Sigmoid colon (tissue), 7 donors: ENCODE data around the gene CNTNAP1. TPM values are rescaled to one million over a fixed set of nuclear protein-coding genes. Genes with fewer than 3 reads are reported as not detected.

Experiments used
- DNase-seq: peaks from one replicate; pipeline ENCODE4 v3.0.0-alpha.2; 2019
- H3K27ac ChIP-seq, 4 donors: fragments of 200-600 bp; sonication (generic); one replicate each; pipeline ENCODE4 v1.5.1; 2016 to 2019; ENCODE audit warnings: mild to moderate bottlenecking in 1 of 4
- H3K27me3 ChIP-seq, 3 donors: fragments of 200-600 bp; sonication (generic); one replicate each; pipeline ENCODE4 v1.5.1; 2019; ENCODE audit warnings: mild to moderate bottlenecking in 1 of 3
- H3K36me3 ChIP-seq, 4 donors: fragments of 200-600 bp; sonication (generic); one replicate each; pipeline ENCODE4 v1.5.1; 2016 to 2019
- H3K4me1 ChIP-seq, 4 donors: fragments of 200-600 bp; sonication (generic); one replicate each; pipeline ENCODE4 v1.5.1; 2017 to 2019
- H3K4me3 ChIP-seq, 4 donors: fragments of 200-600 bp; sonication (generic); one replicate each; pipeline ENCODE4 v1.5.1; 2017 to 2019; ENCODE audit warnings: mild to moderate bottlenecking in 2 of 4, moderate library complexity in 1 of 4
- H3K9me3 ChIP-seq, 4 donors: fragments of 200-600 bp in 3 of 4; sonication (generic) in 3 of 4; one replicate each; pipeline versions ENCODE4 v1.5.1 to v1.6.1; 2013 to 2019
- CTCF ChIP-seq, 4 experiments: fragments of 450-650 bp in 3 of 4; fragments of 200-600 bp in 1 of 4; IDR thresholded peaks; one replicate each; pipeline ENCODE4 v1.5.1; 2016 to 2019; ENCODE audit warnings: antibody characterized with exemption in 4 of 4, mild to moderate bottlenecking in 3 of 4, moderate library complexity in 2 of 4
- EP300 ChIP-seq, 4 donors: sonication (generic); formaldehyde crosslinking; IDR thresholded peaks; one replicate each; pipeline ENCODE4 v1.6.1; 2017; ENCODE audit warnings: antibody characterized with exemption in 4 of 4
- POLR2A ChIP-seq, 2 donors: fragments of 450-650 bp; IDR thresholded peaks; one replicate each; pipeline ENCODE4 v1.6.1; 2016; ENCODE audit warnings: antibody characterized with exemption in 2 of 2, mild to moderate bottlenecking in 2 of 2, moderate library complexity in 2 of 2
- POLR2AphosphoS5 ChIP-seq, 4 donors: sonication (generic); formaldehyde crosslinking; IDR thresholded peaks; one replicate each; pipeline ENCODE4 v1.6.1; 2017; ENCODE audit warnings: antibody characterized with exemption in 4 of 4
- WGBS, 2 donors: extraction: QIAGEN DNeasy Blood & Tissue Kit; methylation state at CpG; one replicate each; pipeline ENCODE4 v1.1.7; 2013; 5-methylcytosine and 5-hydroxymethylcytosine counted together
- intact Hi-C: fragments of 100-400 bp; cut with DNase I; formaldehyde crosslinking; loops from one replicate; pipeline ENCODE4 v1.15.1; 2023
- polyA plus RNA-seq, 3 donors: library from polyadenylated mRNA; stranded (reverse); fragments of 200-250 nt; gene quantifications; one replicate each; pipeline ENCODE4 v1.2.3, GENCODE V29; 2013
- total RNA-seq, 4 donors: library from RNA; depleted of rRNA; stranded (reverse); fragments of >200 nt; gene quantifications; one replicate each; pipeline ENCODE4 v1.1.0, GENCODE V29; 2016
- donor health status: healthy with polysubstance abuse.
- donor health status: Bipolar disorder and iron deficiency.
- donor health status: healthy.

The CNTNAP1 gene
- total and polyA plus RNA-seq, 7 donors: under 0.01 to 46.8 (median 7.7) TPM

GRCh38 chr17:42677012-42677857 is 5.1 kb upstream of the CNTNAP1 start:
- Histone ChIP-seq H3K27me3 (no peaks in the 10 kb centered on the region), H3K36me3 (peaks cover 6 to 15% (median 12%) of the 10 kb centered on the region in 4 donors), H3K4me3 (peak overlapping the region; percentile 65 to 99 (median 80)), H3K4me1 (peaks cover 0 to 76% (median 71%) of the 10 kb centered on the region in 4 donors), H3K27ac (peak overlapping the region; percentile 97 to 99 (median 98)), H3K9me3 (no peaks in the 10 kb centered on the region)
- peak; percentile 100 for DNase-seq
- 3 to 5% methylated on average over 33 of the region's 33 CpGs for WGBS, 2 donors
- intact Hi-C loops: no loop called here
- TF ChIP-seq EP300 (IDR thresholded peaks at IDR 0.05): peak in 1 of 4 donors; percentile 57
- TF ChIP-seq POLR2AphosphoS5 (IDR thresholded peaks at IDR 0.05): peak in 1 of 4 donors; percentile 45
- TF ChIP-seq CTCF (IDR thresholded peaks at IDR 0.05): no peak
- no peak for TF ChIP-seq POLR2A (IDR thresholded peaks at IDR 0.05)

DNA sequence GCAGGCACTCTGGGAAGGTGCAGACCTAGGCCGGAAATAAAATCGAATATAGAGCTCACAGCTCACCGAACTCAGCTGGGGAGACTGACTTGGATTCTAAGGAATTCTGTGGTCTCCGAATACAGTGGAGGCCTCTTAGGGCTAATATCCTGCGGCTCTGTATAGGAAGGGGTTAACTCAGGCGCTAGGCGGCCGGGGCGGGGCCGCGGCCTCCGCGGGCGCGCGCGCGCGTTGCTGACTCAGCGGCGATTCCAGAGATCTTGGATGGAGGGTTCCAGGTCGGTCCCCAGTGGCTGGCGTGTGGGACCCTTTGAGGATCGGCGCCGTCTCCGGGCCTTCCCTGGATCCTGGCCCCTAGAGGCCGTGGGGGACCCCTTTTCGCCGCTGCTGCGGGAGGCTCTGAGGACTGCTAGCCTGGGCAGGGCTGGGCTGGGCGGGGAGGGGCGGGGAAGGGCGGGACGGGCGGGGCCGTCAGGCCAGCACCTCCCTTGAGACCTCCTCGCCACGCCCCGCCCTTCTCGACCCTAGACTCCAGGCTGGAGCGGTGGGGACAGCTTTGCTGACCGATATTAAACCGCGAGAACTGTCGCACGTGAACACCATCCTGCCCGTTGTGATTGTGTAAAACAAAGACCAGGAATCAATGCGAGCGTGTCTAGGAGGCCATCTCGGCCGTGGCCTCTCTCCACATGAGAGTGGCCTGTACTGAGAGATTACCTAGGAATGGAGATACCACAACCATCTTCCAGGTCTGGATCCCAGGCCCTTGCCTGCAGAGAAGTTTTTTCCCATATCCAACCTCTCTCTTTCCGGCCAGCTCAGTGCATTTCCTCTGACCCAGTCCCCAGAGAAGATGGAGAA is 4.2 kb upstream of the CNTNAP1 start:
- Histone ChIP-seq H3K4me3 (peak overlapping the region; percentile 61 to 81 (median 68)), H3K27me3 (no peaks in the 10 kb centered on the region), H3K36me3 (peaks cover 0 to 6% (median 4%) of the 10 kb centered on the region in 4 donors), H3K9me3 (no peaks in the 10 kb centered on the region), H3K27ac (peak overlapping the region; percentile 97 to 99 (median 98)), H3K4me1 (peaks cover 0 to 82% (median 76%) of the 10 kb centered on the region in 4 donors)
- TF ChIP-seq POLR2A (IDR thresholded peaks at IDR 0.05) (peak in 1 of 2 donors; percentile 39), CTCF (IDR thresholded peaks at IDR 0.05) (no peak), POLR2AphosphoS5 (IDR thresholded peaks at IDR 0.05) (peak; percentile 65 to 81 (median 78)), EP300 (IDR thresholded peaks at IDR 0.05) (peak in 1 of 4 donors; percentile 22)
- DNase-seq: peak; percentile 96
- 0% methylated on average over 53 of the region's 53 CpGs for WGBS, 2 donors
- intact Hi-C loops: loop anchor here (2.0 kb wide), 1 partner anchor 99 kb away; no protein-coding TSS in a partner anchor

DNA sequence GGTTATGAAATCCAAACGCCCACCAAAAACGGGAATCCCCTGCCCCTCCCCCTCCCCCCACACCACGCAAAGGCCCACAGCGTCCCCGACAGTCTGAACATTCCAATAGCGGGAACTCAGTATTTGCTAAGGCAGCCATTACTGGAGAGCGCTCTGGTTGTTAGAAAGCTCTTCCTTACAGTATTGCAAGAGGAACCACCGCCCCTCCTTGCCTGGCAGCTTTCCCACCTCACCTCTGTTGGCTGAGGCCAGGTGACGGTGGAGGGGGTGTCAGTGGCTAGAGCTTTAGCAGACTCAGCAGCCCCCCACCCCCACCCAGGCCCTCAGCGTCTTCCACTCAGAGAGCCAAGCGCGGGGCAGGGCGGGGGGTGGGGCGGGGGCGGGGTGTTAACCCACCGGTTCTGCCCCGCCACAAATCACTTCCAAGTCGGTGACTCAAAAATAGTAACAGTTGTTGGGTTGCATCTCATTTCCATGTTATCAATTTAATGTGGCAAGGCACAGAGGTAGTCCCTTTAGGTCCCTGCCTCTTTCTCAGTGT is 3.3 kb upstream of the CNTNAP1 start:
- Histone ChIP-seq H3K27me3 (no peaks in the 10 kb centered on the region), H3K36me3 (no peaks in the 10 kb centered on the region), H3K4me1 (peaks cover 0 to 82% (median 74%) of the 10 kb centered on the region in 4 donors), H3K27ac (peak overlapping the region; percentile 97 to 99 (median 98)), H3K4me3 (peak overlapping the region in 3 of 4 donors; percentile 61 to 71 (median 65)), H3K9me3 (no peaks in the 10 kb centered on the region)
- TF ChIP-seq POLR2AphosphoS5 (IDR thresholded peaks at IDR 0.05): no peak
- no peak for TF ChIP-seq EP300 (IDR thresholded peaks at IDR 0.05)
- no peak for TF ChIP-seq CTCF (IDR thresholded peaks at IDR 0.05)
- TF ChIP-seq POLR2A (IDR thresholded peaks at IDR 0.05): no peak
- 2 to 4% methylated on average over 18 of the region's 18 CpGs for WGBS, 2 donors
- no peak for DNase-seq
- intact Hi-C loops: loop anchor here (2.0 kb wide), 1 partner anchor 100 kb away; no protein-coding TSS in a partner anchor
